Activated T-helper 2 cell treated with anti-CD3 and anti-CD28 coated beads, Interferon-gamma antibody, Interleukin-2, Interleukin-4, amounts not matched to agents 10 μg/mL and 5 μg/mL and 100 μg/mL, durations not matched to agents 14 hours and 24 hours and 36 hours (primary cell): ENCODE data around the gene RING1. TPM values are rescaled to one million over a fixed set of nuclear protein-coding genes. Genes with fewer than 3 reads are reported as not detected.

Experiments
- DNase-seq: peaks from one replicate; pipeline ENCODE4 v3.0.0; 2021; ENCODE audit warnings: low spot score
- H3K27ac Mint-ChIP-seq: one replicate; pipeline ENCODE4 v1.8.0; 2021; ENCODE audit warnings: mixed read lengths
- H3K27me3 Mint-ChIP-seq: one replicate; pipeline ENCODE4 v1.8.0; 2021; ENCODE audit warnings: low read depth, mixed read lengths
- H3K36me3 Mint-ChIP-seq: one replicate; pipeline ENCODE4 v1.8.0; 2021; ENCODE audit warnings: low read depth, mixed read lengths
- H3K4me1 Mint-ChIP-seq: one replicate; pipeline ENCODE4 v1.8.0; 2021; ENCODE audit warnings: low read depth, mixed read lengths
- H3K4me3 Mint-ChIP-seq: one replicate; pipeline ENCODE4 v1.8.0; 2021; ENCODE audit warnings: low read depth, mild to moderate bottlenecking, moderate library complexity, mixed read lengths
- H3K9me3 Mint-ChIP-seq: one replicate; pipeline ENCODE4 v1.8.0; 2021; ENCODE audit warnings: mixed read lengths
- intact Hi-C: fragments of 100-400 bp; cut with micrococcal nuclease; formaldehyde crosslinking; loops from one replicate; pipeline ENCODE4 v1.15.1; 2023
- total RNA-seq: library from RNA; stranded (reverse); gene quantifications from 2 replicates; pipeline ENCODE4 v1.2.3, GENCODE V29; 2022

The RING1 gene
- total RNA-seq, 1 donor from 2014 or later, result 46.1 TPM

DNA sequence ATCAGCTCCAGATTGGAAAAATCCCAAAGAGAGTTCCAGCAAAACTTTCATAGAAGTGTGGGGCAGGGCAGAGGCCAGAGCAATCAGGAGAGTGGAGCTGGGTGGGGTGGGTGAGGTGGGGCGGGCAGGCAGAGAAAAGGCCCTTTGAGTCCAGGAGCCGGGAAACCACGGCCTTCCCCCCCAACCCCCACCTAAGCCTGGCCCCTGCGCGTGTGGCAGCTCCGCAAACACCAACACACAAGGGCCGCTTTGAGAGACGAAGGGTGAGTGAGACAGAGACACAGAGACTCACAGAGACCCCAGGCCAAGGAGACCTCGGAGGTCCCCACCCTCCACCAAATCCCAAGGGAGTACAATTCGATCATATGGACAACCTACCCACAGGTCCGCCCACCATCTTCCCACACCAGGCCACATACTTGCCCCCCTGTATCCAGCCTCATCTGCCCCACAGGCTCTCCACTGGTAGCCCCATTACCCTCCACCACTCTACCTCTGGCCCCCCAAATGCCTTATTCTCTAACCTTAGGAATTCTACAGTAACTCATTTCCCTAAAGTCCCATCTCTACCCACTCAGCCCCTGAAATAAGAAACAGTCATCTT lies 17.7 kb upstream of the RING1 start:
- Mint-ChIP-seq H3K27me3 (peaks cover 50% of the 10 kb centered on the region), H3K9me3 (no peaks in the 10 kb centered on the region), H3K36me3 (peaks cover 23% of the 10 kb centered on the region), H3K27ac (no peak overlapping the region), H3K4me1 (peaks cover 10% of the 10 kb centered on the region), H3K4me3 (no peak overlapping the region)
- intact Hi-C loops, result no loop called here
- no peak for DNase-seq

DNA sequence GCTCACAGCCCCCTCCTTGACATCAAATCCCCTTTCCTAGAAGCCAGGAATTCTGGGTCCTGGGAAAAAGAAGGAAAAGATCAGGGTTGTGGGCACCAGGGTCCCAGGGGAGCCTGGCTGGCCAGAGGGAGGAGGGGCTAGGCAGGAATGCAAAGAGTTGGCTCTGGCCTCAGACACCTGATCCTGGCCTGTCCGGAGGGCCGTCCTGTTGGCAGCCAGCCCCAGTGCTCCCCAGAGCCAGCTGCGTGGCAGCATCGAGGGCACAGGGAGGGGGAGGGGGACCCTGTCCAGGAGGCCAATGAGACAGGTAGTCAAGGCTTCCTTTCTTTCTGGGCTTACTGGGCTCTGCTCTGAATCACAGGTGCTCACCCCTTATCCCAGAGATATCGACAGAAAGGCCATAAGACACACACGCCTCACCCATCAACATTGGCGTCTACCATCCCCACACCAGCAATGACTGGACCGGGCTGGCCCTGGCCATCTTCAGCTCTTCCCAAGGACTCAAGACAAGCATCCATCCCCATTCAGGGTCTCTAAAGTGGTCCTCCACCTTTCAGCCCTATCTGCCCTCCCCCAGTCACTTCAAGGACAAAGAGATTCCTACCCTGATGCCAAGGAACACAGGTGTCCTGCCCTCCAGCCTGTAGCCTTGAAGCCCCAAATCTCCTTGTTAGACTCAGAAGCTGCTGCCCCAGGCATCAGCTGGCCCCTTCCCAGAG lies 16.8 kb upstream of the RING1 start:
- Mint-ChIP-seq H3K27ac (no peak overlapping the region), H3K9me3 (no peaks in the 10 kb centered on the region), H3K36me3 (peaks cover 32% of the 10 kb centered on the region), H3K4me1 (peaks cover 10% of the 10 kb centered on the region), H3K27me3 (peaks cover 47% of the 10 kb centered on the region), H3K4me3 (no peak overlapping the region)
- intact Hi-C loops, result no loop called here
- DNase-seq, result no peak

DNA sequence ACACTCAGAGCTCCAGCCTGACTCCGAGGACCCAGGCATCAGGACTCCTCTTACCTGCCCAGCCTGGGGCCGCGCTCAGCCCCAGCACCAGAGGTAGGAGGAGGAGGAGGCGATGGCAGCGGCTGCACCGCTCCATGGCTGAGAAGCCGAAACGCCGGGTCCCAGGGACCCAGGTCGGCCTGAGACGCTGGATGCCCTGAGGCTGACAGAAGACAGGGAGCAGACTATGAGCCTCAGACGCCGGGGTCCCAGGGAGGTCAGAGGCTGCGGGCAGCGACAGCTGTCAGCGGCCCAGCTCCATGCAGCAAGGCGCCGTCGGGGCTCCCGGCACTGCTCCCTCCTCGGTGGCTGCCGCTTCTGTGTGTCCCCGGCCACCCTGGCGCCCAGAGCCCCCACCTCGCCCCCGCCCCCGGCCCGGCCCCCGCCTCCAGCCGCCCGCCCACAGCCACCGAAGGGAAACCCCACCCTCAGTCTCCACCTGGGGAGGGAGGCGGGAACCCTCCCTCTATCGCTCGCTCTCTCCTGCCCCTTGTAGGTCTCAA lies 16.1 kb upstream of the RING1 start, which contains the start of gene COL11A2:
Gene COL11A2 (minus strand): TSS at position 363 of the 542 bp plus-strand sequence. CDS start 227 bp downstream, at position 136.
- Mint-ChIP-seq H3K4me1 (peaks cover 11% of the 10 kb centered on the region), H3K36me3 (peaks cover 36% of the 10 kb centered on the region), H3K27me3 (peaks cover 44% of the 10 kb centered on the region), H3K27ac (no peak within 1 kb of the TSS), H3K9me3 (no peaks in the 10 kb centered on the region), H3K4me3 (no peak within 1 kb of the TSS)
- DNase-seq, result no peak
- intact Hi-C loops, result no loop called here

DNA sequence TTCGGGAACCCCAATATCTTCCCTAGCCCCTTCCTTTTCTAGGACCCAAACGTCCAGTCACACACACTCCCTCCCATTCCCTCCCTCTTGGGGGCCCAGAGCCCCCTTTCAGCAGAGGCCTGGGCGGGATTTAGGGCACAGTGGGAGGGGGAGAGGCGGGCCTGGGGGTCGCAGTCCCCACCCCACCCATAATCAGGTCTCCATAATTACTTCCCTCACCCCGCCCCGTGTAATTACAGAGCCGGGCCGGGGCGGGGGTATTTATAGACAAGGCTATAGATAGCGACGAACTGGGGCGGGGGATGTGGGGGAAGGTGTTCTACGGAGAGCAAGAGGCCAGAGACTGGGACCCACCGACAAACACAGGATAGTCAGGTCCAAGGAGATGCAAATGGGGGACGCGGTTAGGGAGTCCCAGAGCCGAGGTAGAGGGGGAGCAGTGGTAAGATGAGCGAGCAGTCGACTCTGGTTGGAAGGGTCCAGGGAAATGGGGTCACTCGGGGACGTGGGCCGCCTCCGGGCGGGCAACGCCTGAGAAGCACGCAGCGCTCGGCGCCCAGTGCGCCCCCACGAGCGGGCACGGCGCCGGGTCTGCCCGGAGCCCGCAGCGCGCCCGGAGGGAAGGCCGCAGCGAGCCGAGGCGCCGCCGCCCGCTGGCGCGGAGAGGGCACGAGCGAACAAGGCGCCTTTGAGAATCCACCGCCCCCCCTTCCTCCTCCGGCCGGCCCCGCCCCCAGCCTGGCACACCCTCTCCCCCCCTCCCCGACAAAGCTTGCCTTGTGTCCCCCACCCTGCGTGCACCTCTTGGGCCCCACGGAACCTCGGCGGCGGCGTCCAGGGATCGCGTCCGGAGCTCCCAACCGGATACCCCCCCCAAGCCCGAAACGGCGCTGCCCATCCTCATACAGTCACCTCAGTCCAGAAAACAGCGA lies 15.4 kb upstream of the RING1 start:
- H3K4me3 Mint-ChIP-seq, result no peak overlapping the region
- no peak overlapping the region for H3K27ac Mint-ChIP-seq
- intact Hi-C loops, result no loop called here
- no peaks in the 10 kb centered on the region for H3K9me3 Mint-ChIP-seq
- no peak for DNase-seq
- H3K36me3 Mint-ChIP-seq, result peaks cover 41% of the 10 kb centered on the region
- peaks cover 10% of the 10 kb centered on the region for H3K4me1 Mint-ChIP-seq
- peaks cover 39% of the 10 kb centered on the region for H3K27me3 Mint-ChIP-seq

DNA sequence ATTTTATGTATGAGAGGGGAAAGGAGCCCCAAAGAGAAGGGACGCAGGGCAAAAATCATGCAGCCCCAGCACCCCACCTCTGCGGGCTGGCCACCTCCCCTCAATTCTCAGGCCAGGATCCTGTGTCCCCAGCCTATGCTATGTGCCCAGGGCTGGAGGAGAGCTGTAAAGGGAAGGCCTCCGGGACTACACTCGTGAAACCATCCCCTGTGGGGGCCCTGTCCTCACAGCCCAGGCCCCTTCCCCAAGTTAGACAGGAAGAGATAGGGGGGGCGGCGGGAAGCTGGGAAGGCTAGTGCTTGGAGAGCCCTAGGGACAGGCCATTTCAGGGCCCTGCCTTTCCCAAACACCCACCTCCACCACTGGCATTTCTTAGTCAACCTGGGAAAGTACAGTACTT lies 14.7 kb upstream of the RING1 start:
- H3K36me3 Mint-ChIP-seq, result peaks cover 41% of the 10 kb centered on the region
- peaks cover 10% of the 10 kb centered on the region for H3K4me1 Mint-ChIP-seq
- H3K27me3 Mint-ChIP-seq, result peaks cover 34% of the 10 kb centered on the region
- intact Hi-C loops, result no loop called here
- no peak overlapping the region for H3K4me3 Mint-ChIP-seq
- H3K9me3 Mint-ChIP-seq, result no peaks in the 10 kb centered on the region
- DNase-seq, result no peak
- H3K27ac Mint-ChIP-seq, result no peak overlapping the region

DNA sequence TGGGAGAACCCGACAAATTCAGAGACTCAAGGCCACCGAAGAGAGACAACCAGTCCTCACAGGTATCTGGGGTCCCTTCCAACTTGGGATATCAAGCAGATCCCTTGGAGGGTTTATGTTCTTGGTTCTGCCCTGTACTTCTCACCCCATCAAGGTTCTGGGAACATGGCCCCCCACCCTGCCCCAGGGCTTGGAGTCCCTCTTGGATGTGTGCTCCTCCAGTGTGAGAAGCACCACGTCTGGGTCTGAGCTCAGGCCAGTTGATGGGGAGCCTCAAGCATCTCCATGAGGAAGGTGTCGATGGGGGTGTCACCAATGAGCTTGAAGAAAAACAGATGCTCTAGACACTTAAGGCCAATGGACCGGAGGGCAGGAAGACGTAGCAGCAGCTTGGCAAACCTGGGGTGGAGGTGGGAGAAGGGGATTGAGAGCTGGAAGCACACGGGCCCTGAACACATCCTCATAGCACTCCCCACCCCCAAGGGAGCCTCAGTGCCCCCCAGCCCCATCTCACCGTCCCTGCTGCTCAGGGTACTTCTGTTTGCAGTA lies 13.8 kb upstream of the RING1 start:
- Mint-ChIP-seq H3K27ac (no peak overlapping the region), H3K4me1 (peaks cover 16% of the 10 kb centered on the region), H3K36me3 (peaks cover 45% of the 10 kb centered on the region), H3K9me3 (no peaks in the 10 kb centered on the region), H3K27me3 (peaks cover 31% of the 10 kb centered on the region), H3K4me3 (no peak overlapping the region)
- no peak for DNase-seq
- intact Hi-C loops, result no loop called here

DNA sequence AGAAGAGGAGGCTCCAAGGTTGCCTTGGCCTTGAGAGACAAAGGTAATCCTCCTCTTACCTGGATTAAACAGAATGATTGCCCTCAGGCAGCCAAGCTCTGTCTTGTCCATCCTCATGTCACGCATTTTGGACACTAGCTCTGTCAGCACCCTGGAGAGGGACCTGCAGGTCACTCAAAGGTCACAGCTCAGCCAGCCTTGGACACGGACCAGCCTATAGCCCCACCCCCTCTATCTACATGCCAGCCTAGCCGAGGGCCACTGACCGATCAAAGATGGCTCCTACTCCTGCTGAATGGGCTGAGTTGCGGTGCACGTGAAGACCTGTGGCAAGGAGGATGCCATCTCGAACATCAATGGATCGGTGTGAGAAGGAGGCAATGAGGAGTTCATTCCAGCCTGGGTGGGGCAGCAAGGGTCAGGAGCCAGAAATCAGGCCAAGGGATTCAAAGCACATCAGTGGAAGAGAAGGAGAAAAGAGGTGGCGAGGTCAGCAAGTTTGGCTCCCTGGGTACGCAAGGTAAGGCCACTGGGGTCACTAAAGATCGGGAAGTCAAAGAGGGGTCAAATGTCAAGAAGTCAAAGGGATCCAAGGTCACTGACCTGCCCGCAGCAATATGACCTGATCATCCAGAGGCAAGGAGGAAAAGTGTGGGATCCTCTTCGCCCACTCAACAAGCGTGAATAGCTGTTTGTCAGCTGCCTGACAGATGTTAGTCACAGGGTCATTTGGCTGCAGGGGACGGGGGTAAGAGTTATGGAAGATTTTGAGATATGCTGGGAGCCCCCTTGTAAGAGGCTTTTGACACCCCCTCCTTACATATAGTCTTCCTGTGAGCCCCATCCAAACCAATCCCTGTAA lies 12.8 kb upstream of the RING1 start:
- peaks cover 45% of the 10 kb centered on the region for H3K36me3 Mint-ChIP-seq
- H3K27me3 Mint-ChIP-seq, result peaks cover 25% of the 10 kb centered on the region
- DNase-seq, result no peak
- no peak overlapping the region for H3K4me3 Mint-ChIP-seq
- intact Hi-C loops, result loop anchor here (2.0 kb wide), 1 partner anchor 71 kb away; no protein-coding TSS in a partner anchor
- H3K4me1 Mint-ChIP-seq, result peaks cover 18% of the 10 kb centered on the region
- no peak overlapping the region for H3K27ac Mint-ChIP-seq
- H3K9me3 Mint-ChIP-seq, result no peaks in the 10 kb centered on the region

DNA sequence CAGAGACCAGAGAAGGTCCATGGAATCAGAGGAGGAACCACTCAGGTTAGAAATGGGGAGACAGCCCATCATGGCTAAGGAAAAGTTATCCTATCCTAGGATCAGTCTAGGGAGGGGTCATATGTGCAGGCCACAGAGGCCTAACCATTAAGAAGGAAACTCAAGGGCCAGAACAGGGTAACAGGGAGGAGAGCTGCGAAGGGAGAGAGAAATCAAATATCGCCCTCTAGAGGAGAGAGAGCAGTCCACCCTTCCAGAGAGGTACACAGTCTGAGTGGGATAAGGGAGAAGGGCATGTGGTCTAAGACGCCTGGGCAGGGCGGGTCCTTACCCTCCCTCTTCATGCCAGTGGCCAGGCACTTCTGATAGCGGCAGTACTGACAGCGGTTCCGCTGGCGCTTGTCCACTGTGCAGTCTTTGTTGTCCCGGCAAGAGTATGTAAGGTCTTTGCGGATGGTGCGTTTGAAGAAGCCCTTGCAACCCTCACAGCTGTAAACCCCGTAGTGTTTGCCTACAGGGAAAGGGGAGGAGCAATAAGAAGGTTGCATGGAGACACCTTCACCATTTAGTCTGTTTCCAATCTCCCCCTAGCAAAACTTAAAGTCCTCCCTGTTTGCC lies 10.8 kb upstream of the RING1 start:
- Mint-ChIP-seq H3K4me3 (peak overlapping the region; percentile 64), H3K4me1 (peaks cover 31% of the 10 kb centered on the region), H3K27ac (peak overlapping the region; percentile 41), H3K9me3 (no peaks in the 10 kb centered on the region), H3K27me3 (peaks cover 8% of the 10 kb centered on the region), H3K36me3 (peaks cover 64% of the 10 kb centered on the region)
- DNase-seq, result peak; percentile 29
- intact Hi-C loops, result loop anchor here (1.0 to 2.0 kb wide), 2 partner anchors 36 to 73 kb away; no protein-coding TSS in a partner anchor

DNA sequence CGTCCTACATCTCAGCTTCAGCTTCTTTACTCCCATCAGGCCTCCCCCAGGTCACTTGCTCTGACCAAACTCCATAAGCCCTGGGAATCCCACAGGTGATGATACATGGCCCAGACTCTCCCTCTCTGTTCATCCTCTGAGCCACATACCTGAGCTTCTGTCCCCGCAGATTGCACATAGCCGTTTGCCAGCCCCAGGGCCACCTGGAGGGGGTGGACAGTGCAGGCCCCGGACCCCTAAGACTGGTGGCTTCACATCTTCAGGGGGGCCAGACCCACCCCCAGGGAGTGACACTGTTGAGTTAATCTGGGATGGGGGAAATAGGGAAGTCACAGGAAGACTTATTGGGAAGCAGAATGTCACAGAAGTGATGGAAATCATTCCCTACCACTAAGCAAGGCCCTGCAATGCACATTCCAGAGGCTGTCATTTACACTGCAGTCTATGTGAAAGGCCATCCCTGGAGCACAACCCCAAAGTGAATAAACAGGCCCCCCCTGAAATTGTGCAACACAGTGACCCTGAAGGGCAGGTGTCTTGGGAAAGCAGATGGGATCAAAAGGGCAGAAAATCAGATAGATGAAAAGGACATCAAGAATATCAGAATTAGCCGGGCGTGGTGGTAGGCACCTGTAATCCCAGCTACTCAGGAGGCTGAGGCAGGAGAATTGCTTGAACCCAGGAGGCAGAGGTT lies 10.0 kb upstream of the RING1 start:
- Mint-ChIP-seq H3K4me3 (peak overlapping the region; percentile 100), H3K36me3 (peaks cover 71% of the 10 kb centered on the region)
- intact Hi-C loops, result no loop called here

DNA sequence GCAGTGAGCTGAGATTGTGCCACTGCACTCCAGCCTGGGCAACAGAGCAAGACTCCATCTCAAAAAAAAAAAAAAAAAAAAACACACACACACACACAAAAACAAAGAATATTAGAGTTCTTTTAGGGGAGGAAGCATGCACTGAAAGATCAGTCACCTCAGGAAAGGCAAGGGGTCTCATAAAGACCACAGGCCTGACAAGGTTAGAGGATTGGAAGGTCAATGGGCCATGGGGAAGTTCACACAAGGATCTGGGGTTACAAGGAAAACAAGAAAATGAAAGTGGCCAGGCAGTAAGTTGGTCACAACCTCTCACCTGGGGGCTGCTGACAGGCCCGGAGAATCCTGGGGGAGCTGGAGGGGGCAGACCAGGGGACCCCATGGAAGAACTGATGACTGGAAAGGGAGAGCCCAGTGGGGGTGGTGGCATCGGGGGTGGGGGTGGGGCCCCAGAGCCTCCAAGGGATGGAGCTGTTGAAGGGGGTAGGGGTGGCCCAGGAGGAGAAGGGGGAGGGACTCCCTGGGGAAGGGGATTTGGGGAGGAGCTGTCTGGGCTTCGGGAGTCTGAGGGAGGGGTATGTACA lies 9.4 kb upstream of the RING1 start:
- intact Hi-C loops, result no loop called here
- Mint-ChIP-seq H3K4me3 (peak overlapping the region; percentile 100), H3K27me3 (no peaks in the 10 kb centered on the region), H3K36me3 (peaks cover 71% of the 10 kb centered on the region), H3K9me3 (no peaks in the 10 kb centered on the region), H3K27ac (peak overlapping the region; percentile 67), H3K4me1 (peaks cover 41% of the 10 kb centered on the region)
- DNase-seq, result no peak

More for the DNA sequence above, 10.0 kb upstream of the RING1 start:
- Mint-ChIP-seq H3K9me3 (no peaks in the 10 kb centered on the region), H3K27me3 (peaks cover 3% of the 10 kb centered on the region), H3K4me1 (peaks cover 36% of the 10 kb centered on the region), H3K27ac (peak overlapping the region; percentile 67)
- no peak for DNase-seq
